Transverse colon (tissue), 3 donors: ENCODE measurements around the gene DNAJC24.
A peak's percentile ranks its signal among the peaks of the same experiment; 100 is the strongest.

ENCODE experiments used
- EP300 ChIP-seq: sonication (generic); formaldehyde crosslinking; IDR thresholded peaks from one replicate; pipeline ENCODE4 v1.6.1; 2017; ENCODE audit warnings: antibody characterized with exemption, low read depth
- POLR2A ChIP-seq: fragments of 450-650 bp; IDR thresholded peaks from one replicate; pipeline ENCODE4 v1.6.1; 2016; ENCODE audit warnings: antibody characterized with exemption, mild to moderate bottlenecking, moderate library complexity
- TF ChIP-seq, protein P1 (sequence below), 5 experiments: fragments of 200-600 bp in 3 of 5; fragments of 450-650 bp in 2 of 5; sonication (generic) in 3 of 5; IDR thresholded peaks; 1 replicate in 2 of 5; 2 replicates in 3 of 5; pipeline ENCODE4 v1.5.1; 2016 to 2017; ENCODE audit warnings: antibody characterized with exemption in 5 of 5, inconsistent platforms in 3 of 5, mild to moderate bottlenecking in 2 of 5, moderate library complexity in 1 of 5

DNA sequence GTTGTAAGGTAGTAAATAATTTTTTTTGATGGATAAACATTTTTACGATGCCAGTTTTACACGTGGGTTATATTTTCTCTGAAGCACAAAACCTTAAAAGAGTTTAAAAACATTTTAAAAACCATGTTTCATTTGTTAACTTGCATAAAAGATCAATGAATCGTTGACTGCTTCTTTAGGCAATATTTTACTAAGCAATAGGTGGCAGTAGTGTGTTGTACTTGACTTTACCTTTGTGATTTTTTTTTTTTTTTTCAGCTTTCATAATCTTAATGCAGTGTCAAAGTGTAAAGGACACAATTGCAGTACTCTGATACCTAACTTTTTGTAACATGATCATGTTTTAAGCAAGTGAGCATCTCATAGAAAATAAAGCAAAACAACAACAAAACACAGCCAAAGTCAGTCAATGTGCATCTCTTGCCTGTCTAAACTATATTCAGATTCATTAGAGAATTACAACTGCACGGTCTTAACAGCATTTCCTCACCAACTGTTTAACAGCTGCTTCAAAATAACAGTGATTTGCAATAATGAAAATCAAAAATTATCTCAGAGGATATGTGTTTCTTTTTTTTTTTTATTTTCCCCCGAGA lies 27.7 kb downstream of the DNAJC24 start:
- TF ChIP-seq, protein P1, sequence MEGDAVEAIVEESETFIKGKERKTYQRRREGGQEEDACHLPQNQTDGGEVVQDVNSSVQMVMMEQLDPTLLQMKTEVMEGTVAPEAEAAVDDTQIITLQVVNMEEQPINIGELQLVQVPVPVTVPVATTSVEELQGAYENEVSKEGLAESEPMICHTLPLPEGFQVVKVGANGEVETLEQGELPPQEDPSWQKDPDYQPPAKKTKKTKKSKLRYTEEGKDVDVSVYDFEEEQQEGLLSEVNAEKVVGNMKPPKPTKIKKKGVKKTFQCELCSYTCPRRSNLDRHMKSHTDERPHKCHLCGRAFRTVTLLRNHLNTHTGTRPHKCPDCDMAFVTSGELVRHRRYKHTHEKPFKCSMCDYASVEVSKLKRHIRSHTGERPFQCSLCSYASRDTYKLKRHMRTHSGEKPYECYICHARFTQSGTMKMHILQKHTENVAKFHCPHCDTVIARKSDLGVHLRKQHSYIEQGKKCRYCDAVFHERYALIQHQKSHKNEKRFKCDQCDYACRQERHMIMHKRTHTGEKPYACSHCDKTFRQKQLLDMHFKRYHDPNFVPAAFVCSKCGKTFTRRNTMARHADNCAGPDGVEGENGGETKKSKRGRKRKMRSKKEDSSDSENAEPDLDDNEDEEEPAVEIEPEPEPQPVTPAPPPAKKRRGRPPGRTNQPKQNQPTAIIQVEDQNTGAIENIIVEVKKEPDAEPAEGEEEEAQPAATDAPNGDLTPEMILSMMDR (IDR thresholded peaks at IDR 0.05), result peak; percentile 42 to 46 (median 43)
- TF ChIP-seq POLR2A (no peak), EP300 (no peak)
